Progenitor cell of endocrine pancreas (in vitro differentiated cells): ENCODE data around the gene GPR107. TPM values are rescaled to one million over a fixed set of nuclear protein-coding genes. Genes with fewer than 3 reads are reported as not detected.

Experiments
- DNase-seq: peaks from one replicate; pipeline ENCODE4 v3.0.0; 2021; ENCODE audit warnings: low spot score; ENCODE audit not compliant: unreplicated experiment
- H3K27ac Mint-ChIP-seq: 2 replicates; pipeline ENCODE4 v1.8.0; 2021; ENCODE audit warnings: mild to moderate bottlenecking, moderate library complexity, mixed read lengths
- H3K27me3 Mint-ChIP-seq: 2 replicates; pipeline ENCODE4 v1.8.0; 2021; ENCODE audit warnings: mixed read lengths
- H3K36me3 Mint-ChIP-seq: 2 replicates; pipeline ENCODE4 v1.8.0; 2022; ENCODE audit warnings: mixed read lengths; ENCODE audit not compliant: insufficient read depth
- H3K4me1 Mint-ChIP-seq: 2 replicates; pipeline ENCODE4 v1.8.0; 2021; ENCODE audit warnings: low read depth, mixed read lengths
- H3K4me3 Mint-ChIP-seq: 2 replicates; pipeline ENCODE4 v1.8.0; 2021; ENCODE audit warnings: low read depth, mild to moderate bottlenecking, moderate library complexity, mixed read lengths
- H3K9me3 Mint-ChIP-seq: 2 replicates; pipeline ENCODE4 v1.8.0; 2021; ENCODE audit warnings: low read depth, mixed read lengths
- CTCF ChIP-seq: fragments of 200-600 bp; sonication (generic); IDR thresholded peaks from one replicate; pipeline ENCODE4 v1.5.0; 2021; ENCODE audit warnings: antibody characterized with exemption, mild to moderate bottlenecking; ENCODE audit not compliant: unreplicated experiment
- total RNA-seq: library from RNA; stranded (reverse); gene quantifications from 2 replicates; pipeline ENCODE4 v1.2.1, GENCODE V29; 2021

GPR107 gene
- total RNA-seq, 1 donor from 2014 or later = 48.7 TPM

- no peaks in the 10 kb centered on the region for H3K9me3 Mint-ChIP-seq
- H3K27me3 Mint-ChIP-seq = no peaks in the 10 kb centered on the region
- DNase-seq = no peak
- H3K36me3 Mint-ChIP-seq = peaks cover 13% of the 10 kb centered on the region
- H3K27ac Mint-ChIP-seq = no peak overlapping the region
- no peaks in the 10 kb centered on the region for H3K4me1 Mint-ChIP-seq
- H3K4me3 Mint-ChIP-seq = no peak overlapping the region
- TF ChIP-seq CTCF = no peak
Measured at GRCh38 chr9:130104491-130105193, 50.9 kb downstream of the GPR107 start.

GRCh38 chr9:130106860-130107233 lies 53.1 kb downstream of the GPR107 start:
- Mint-ChIP-seq H3K4me3 (no peak overlapping the region), H3K4me1 (no peaks in the 10 kb centered on the region), H3K36me3 (peaks cover 14% of the 10 kb centered on the region), H3K9me3 (no peaks in the 10 kb centered on the region), H3K27ac (no peak overlapping the region), H3K27me3 (no peaks in the 10 kb centered on the region)
- TF ChIP-seq CTCF = no peak
- no peak for DNase-seq

GRCh38 chr9:130107234-130107861 lies 53.6 kb downstream of the GPR107 start:
- H3K4me3 Mint-ChIP-seq = no peak overlapping the region
- H3K4me1 Mint-ChIP-seq = no peaks in the 10 kb centered on the region

GRCh38 chr9:130107955-130108354 lies 54.2 kb downstream of the GPR107 start:
- no peaks in the 10 kb centered on the region for H3K27me3 Mint-ChIP-seq
- H3K4me1 Mint-ChIP-seq = no peaks in the 10 kb centered on the region
- H3K36me3 Mint-ChIP-seq = peaks cover 15% of the 10 kb centered on the region
- DNase-seq = no peak
- no peak overlapping the region for H3K4me3 Mint-ChIP-seq
- TF ChIP-seq CTCF = no peak
- no peak overlapping the region for H3K27ac Mint-ChIP-seq
- no peaks in the 10 kb centered on the region for H3K9me3 Mint-ChIP-seq

More at GRCh38 chr9:130107234-130107861, 53.6 kb downstream of the GPR107 start:
- peak; percentile 58 for DNase-seq
- Mint-ChIP-seq H3K36me3 (peaks cover 15% of the 10 kb centered on the region), H3K27me3 (no peaks in the 10 kb centered on the region), H3K27ac (no peak overlapping the region), H3K9me3 (no peaks in the 10 kb centered on the region)
- peak; percentile 82 for TF ChIP-seq CTCF

GRCh38 chr9:130110166-130110565 lies 56.5 kb downstream of the GPR107 start:
- Mint-ChIP-seq H3K36me3 (peaks cover 14% of the 10 kb centered on the region), H3K4me1 (no peaks in the 10 kb centered on the region), H3K9me3 (no peaks in the 10 kb centered on the region), H3K4me3 (no peak overlapping the region), H3K27ac (no peak overlapping the region), H3K27me3 (no peaks in the 10 kb centered on the region)
- no peak for DNase-seq
- TF ChIP-seq CTCF = no peak
